HG02981 (cell line): ENCODE results near the gene DPP10.
"Not testable (repeated sequence)": the region's sequence is repeated elsewhere in the genome, so short reads cannot be mapped to it uniquely, and the experiment has no call there.

ENCODE experiments used
- ATAC-seq: cut with Tn5 transposase; IDR thresholded peaks from one replicate; pipeline ENCODE4 v1.9.1; 2021; ENCODE audit warnings: mild to moderate bottlenecking, moderate library complexity; ENCODE audit not compliant: unreplicated experiment

Gene DPP10

DNA sequence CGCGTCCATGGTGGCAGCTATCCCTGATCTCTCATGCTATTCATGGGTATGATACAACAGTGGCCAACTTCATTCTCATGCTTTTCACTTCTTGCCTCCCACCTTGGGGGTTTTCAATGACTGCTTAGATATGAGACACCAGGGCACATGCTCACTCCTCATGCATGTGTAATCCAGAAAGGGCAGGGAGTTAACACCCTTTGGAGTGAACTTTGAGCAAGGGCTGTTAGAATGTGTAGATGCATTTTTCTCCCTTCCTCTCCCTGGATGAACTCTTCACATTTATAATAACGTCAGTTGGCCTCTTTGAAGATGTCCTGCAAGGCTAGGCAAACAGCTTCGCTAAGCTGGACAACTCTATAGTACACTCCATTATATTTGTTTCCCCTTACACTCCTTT, 56.7 kb downstream of the DPP10 start:
- ATAC-seq: no peak

DNA sequence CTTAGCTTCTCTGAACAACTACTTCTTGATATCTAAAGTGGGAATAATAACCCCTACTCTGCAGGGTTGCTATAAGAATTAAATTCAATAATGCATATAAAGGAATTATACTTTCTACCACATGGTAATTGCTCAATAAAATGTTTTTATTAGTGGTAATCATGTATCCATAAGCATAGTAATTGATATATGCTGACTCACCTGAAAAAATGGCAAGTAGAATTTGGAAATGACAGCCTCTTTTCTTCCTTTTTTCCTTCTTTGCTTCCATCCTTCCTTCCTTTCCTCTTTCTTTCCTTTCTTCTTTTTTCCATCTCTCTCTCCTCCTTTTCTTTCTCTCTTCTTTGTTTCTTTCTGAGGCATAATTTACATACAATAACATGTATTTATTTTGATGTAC, 65.3 kb downstream of the DPP10 start:
- ATAC-seq: no peak

DNA sequence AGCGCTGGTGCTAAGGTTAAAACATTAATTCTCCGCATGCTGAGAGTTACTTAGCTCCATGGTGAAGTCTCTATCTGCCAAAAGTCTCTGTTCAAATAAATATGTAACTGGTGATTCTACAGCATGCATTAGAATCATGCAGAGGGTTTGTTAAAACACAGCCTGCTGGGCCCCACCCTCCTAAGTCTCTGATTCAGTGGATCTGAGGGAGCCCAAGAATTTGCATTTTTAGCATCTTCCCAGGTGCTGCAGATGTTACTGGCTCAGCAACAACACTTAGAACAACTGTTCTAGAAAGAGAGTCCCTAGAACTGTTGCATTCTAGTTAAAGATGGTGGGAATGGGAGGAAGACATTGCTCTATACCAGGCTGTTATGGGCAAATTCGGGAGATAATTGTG, 73.4 kb downstream of the DPP10 start:
- no peak for ATAC-seq

DNA sequence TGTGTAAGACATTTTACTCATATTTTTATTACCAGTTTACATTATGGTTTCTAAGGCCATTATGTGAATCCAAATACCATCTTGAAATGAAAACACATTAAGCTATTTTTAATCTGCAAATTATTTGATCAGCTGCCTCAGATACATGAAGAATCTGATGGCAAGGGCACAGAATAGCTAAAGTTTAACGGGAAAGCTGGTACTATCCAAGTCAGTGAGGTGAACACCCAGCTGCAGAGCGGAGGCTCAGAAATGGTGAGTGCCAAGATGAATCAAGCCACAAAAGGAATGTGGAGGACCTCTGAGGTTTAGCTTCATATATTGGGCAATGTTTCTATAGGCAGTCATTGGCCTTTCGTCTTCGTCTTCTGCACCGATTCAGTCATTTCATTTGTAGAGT, 75.1 kb downstream of the DPP10 start:
- no peak for ATAC-seq

DNA sequence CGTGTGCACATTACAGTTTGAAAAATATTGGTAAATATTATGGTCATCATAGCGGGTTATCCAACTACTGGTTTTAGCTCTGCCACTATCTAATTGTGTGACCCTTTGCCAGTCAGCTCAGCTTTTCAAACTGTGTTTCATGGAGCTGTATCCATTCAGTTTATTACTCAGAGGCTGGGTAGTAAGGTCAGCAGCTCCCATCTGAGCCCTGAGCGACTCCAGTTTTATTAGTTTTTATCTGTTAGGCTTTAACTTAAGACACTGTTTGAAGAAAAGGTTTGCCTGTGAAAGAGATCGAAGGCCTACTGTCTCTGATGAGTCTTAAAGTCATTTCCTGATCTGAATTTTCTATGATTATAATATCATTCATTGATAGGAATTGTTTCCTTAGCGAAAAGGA, 76.3 kb downstream of the DPP10 start:
- ATAC-seq: no peak

DNA sequence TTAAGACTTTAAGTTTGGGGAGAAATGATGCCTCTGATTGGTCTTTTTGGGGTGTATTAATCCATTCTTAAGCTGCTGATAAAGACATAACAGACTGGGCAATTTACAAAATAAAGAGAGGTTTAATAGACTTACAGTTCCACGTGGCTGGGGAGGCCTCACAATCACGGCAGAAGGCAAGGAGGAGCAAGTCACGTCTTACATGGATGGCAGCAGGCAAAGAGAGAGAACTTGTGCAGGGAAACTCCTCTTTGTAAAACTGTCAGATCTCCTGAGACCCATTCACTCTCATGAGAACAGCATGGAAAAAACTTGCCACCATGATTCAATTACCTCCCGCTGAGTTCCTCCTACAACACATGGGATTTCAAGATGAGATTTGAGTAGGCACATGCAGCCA, 80.2 kb downstream of the DPP10 start:
- ATAC-seq: not testable (repeated sequence)

DNA sequence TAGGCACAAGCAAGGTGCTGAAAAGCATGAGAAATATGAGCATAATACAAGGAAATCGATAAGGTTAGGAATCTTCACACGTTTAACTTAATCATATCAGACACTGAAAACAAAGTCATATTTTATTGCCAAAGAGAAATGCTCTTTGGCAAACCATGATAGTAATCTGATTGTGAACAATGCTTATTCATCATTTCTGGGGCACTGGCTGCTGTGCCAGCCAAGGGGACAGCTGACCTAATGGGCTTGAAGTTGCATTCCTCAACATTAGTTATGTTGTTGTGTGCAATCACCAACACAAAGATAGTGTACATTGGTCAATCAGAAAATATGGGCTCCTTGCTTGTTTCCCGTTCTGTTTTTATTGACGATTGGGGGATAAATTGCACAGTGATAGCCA, 83.5 kb downstream of the DPP10 start:
- no peak for ATAC-seq

DNA sequence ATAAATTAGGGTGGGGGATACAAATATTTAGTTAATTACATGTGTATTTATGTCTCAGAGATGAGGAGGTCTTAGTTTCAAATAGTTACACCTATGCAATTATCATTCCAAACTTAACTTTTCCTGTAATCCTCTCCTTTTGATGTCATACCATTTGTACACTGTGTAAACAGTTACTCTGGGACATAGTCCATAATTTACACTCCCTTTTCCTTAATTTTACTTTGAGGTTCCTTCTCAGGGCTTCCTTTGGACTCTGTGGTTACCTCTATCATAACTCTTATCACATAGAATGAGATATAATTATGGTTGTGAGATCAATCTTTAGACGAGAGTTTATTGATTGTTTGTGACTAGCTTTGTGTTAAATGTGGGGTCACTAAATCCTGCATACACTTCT, 84.4 kb downstream of the DPP10 start:
- ATAC-seq: no peak

DNA sequence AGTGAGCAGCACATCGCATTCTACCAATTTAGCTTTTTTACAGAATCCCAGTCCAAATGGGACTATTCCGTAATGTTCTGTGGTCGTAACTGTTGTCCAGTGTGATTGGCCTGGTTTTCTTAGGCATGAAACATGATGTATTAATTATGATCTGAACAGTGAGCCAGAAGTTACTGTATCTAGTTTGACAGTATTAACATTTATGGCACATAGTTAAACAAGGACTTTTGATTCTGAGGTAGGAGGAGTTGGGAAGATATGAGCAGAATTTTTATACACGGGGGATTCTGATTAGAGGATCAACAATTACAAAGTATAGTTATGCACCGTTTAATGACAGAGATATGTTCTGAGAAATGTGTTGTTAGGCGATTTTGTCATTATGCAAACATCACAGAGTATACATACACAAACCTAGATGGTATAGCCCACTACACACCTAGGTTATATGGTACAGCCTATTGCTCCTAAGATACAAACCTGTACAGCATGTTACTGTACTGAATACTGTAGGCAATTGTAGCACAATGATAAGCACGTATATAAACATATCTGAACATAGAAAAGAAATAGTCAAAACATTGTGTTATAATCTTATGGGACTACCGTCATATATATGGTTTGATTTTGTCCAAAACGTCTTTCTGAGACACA, 85.0 kb downstream of the DPP10 start:
- ATAC-seq: no peak

DNA sequence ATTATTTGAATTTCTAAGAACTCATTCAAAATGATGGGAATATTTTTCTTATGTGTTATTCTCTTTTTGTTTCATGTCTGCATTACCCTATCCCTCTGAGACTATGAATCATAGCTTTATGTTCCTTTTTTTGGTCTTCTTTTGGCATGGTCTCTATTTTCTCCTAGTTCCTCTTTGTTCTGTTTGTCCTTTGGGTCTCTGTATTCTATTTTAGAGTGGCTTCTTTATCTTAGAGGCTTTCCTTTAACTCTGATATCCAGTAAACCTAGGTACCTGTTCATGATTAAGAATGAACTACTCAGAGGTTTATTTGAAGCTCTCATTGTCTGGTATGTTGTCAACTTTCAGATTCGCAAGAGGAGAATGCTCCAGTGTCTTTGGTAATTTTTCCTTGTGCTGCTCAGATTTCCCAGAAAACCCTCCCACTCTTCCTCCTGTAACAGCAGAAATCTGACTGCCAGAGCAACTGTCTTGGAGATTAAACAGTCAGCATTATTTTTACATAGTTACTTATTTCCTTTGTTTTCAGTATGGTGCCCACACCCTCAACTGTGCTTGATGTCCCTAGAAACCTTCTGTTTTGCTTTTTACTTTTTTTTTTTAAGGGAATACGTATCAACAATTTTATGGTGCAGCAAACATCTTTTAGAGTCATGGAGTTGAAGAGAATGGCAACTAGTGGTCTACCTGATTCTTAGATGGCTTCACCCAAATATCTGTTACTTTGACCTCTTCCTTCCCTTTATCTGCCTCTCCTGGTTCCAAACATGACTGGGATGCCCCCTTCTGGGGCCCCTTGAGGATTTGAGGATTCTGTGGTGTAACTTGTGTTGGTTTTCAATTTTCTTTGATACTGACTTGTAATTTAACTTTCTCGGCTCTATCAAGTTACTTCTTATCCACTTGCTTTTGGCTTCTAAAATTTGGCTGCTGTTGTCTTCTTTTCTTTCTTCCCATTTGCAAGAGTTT, 92.0 kb downstream of the DPP10 start:
- no peak for ATAC-seq

DNA sequence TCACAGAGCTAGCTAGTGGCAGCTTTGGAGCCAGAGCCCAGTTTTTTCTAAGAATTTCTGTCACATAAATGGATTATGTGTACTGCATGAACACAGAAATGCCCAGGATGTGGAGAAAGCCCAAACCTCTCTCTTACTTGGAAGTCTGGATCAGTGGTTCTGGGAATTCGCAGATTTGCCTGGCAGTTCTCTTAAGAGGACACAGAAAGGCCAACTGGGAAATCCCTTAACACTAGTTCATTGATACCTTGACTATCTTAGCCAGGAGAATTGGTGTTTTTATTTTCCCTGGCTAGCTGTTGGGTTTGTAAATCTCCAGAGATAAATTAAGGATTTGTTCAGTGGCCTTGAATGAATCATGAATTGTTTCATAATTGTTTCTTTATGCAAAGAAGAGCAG, 95.3 kb downstream of the DPP10 start:
- ATAC-seq: no peak

DNA sequence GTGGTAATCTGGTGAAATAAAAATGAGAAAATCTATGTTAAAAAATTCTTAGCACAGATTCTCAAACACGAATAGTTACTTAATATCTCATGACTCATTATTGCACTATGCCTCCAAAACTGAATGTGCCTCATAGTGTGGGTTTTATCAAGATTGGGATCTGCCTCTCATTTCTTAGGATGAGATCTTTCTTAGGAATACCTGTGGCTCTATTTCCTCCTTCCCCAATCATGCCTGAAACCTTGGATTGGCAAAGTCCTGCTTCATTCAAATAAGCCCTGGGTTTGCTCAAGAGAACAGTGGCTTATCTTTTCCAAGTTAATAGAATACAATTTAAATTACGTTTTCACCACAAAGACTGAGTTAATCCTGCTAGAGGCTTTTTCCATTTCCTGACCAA, 100.3 kb downstream of the DPP10 start:
- no peak for ATAC-seq

DNA sequence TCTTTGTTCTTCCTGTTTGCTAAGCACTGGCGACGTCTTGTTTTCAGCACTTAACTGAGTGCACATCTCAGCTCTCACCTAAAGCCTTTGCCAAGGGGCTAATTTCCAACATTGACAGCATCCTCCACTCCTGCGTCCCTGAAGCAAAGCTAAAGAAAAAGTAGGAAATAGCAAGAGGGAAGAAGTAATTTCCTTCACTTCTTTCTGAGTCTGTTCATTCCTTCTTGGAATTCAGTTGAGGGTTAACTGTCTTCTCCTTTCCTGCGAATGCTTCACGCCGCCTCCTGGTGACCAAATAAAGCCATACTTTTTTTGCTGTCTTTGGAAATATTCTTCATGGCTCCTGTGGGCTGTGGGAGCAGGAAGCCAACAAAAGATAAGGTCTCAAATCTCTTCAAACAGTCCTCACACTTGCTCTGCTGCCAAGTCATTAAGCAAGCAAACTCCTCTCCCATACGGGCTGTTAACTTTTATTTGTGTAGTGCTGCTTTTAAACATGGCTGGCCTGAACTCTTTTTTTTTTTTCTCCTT, 100.9 kb downstream of the DPP10 start:
- no peak for ATAC-seq

DNA sequence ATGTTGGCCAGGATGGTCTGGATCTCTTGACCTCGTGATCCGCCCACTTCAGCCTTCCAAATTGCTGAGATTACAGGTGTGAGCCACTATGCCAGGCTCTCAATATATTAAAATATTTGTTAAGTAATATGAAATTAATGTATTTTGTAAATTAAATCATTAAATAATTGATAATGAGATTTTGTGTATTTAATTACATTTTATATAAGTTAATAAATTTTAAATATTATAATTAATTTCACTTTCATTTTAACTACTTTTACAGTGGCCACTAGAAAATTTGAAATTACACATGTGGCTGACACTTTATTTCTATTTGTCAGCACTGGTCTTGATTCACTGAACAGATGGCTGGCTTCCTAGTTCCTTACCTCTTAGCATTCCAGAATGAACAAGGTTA, 102.6 kb downstream of the DPP10 start:
- no peak for ATAC-seq

DNA sequence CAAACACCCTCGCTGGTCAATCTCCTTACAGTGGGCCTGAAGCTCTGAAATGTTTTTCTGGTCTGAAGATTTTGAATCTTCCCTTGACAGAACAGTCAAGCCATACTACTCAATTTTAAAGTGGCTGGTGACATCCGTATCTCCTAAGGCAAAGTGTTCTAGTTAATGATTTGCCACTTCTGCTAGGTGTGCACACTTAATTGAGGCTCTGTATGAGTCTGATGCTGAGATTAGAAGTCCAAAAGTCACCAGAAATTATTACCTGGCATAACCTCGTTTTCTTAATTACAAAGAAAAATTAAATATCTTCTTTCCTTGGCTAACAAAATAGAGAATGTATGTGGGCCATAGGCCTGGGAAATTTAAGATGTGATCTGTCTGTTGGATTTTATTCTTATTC, 104.1 kb downstream of the DPP10 start:
- no peak for ATAC-seq

DNA sequence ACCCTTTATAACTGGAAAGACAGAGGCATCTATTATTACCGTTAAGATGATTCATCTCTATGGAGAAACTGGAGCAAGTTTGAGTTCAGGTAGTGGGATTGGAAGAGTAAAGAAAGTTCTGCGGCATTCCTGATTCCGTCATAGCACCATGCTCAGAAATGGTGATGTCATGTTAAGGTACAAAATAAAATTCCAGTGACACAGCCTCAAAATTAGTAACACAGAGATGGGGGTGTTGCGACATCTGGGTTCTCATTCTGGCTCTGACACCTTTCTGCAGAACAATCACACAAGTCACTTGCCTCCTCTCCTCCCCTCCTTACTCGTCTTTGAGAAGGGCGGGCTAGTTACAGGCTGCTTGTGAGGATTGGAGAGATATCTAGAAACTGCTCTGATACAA, 105.7 kb downstream of the DPP10 start:
- no peak for ATAC-seq

DNA sequence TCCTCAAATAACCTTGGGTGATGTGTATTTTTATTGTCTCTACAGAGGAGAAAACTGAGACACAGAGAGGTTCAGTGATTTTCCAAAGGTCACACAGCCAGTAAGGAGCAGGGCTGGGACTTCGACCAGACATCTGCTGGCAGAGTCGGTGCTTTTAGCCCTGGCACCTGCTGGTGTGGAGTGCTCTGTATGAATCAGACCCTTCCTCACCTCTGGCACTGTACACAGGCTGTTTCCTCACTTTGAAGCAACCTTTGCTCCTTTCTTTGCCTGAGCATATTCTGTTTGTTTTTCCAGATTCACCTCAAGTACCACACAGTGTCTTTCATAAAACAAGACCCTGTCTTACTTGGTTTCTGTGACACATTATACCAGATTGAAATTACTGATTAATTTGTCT, 107.9 kb downstream of the DPP10 start:
- ATAC-seq: no peak

DNA sequence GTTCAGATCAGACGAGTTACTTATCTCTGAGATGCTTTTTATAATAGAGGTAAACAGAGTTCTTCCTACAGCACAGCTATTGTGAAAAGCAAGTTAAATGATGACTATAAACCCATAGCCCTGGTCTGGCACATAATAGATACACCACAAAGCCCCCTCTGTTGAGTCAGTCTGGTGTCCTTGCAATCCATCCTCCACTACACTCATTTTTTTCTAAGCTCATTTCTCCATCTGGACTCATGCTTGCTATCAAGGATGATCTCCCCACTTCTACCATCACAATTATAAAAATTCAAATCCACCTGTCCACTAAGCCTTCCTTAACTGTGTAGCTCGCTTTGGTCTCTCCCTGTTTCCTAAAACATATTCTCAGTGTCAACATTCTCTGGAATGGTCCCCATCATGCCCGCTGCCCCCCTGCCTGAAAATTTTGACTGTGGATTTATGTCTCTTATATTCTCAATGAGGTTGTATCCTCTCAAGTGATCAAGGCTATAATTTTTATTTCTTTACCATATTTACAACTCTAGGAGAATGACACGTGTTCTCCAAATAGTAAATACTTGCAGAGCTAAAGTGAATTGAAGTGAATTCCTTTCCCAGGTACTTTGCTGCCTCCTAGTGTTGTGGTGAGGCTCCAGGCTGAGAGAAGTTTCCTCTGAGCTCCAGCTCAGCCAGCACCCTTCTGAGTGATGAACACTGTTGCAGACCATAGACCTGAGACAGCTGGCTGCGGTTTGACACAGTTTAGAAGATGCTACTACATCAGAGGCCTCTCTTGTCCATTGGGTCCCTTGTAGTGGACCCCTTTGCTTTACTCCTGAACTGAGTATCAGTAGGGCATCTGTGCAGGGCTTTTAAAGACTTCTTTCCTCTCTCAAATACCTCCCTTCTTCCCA, 108.7 kb downstream of the DPP10 start:
- ATAC-seq: no peak

DNA sequence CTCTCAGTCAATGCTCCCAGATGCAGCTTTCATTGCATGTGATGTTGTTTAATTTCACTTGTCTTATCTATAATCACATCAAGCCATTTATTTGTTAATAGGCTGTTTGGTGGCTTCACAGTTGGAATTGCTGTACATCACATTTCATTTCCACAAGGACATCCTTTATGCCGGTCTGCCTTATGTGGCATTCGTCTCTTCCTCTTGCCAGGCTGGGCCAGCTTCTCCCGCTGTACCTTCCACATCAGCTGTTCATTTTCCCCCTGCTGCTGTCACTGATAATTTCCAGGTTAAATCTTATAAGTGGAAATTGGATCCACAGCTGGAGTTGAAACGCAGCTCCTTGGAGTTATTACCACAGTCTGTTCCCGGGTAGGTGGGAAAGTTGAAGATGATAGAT, 110.6 kb downstream of the DPP10 start:
- ATAC-seq: no peak

DNA sequence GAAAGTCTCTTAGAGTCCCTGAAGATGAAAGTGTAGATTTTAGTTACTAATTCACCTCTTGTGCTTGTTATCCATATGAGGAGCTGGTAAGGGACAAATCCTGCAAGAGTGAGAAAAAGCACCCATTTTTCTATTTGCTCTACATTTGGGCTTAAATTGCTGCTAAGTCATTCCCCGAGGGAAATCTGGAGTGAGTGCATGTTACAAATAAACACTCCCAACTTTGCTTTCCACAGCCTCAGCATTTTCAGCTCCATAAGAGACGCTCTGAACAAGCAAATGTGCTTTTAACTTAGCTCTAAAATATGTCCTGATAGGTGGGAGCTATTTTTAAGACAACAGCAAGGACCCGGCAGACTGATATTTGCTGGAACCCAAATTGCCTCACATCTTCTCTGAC, 126.7 kb downstream of the DPP10 start:
- no peak for ATAC-seq

DNA sequence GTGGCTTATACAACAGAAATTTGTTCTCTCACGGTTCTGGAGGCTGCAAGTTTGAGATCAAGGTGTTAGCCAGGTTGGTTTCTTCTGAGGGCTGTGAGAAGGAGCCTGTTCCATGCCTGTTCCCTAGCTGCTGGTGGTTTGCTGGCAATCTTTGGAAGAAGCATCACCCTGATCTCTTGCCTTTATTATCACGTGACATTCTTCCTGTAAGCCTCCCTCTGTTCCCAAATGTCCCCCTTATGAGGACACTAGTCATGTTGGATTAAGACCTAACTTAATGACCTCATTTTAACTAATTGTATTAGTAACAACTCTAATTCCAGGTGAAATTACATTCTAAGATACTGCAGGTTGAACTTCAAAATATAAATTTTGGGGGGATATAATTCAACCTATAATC, 135.2 kb downstream of the DPP10 start:
- ATAC-seq: no peak
